ENCODE measurements around the gene ANKS3.
"Not testable (repeated sequence)": the region's sequence is repeated elsewhere in the genome, so short reads cannot be mapped to it uniquely, and the experiment has no call there.

The ANKS3 gene

DNA sequence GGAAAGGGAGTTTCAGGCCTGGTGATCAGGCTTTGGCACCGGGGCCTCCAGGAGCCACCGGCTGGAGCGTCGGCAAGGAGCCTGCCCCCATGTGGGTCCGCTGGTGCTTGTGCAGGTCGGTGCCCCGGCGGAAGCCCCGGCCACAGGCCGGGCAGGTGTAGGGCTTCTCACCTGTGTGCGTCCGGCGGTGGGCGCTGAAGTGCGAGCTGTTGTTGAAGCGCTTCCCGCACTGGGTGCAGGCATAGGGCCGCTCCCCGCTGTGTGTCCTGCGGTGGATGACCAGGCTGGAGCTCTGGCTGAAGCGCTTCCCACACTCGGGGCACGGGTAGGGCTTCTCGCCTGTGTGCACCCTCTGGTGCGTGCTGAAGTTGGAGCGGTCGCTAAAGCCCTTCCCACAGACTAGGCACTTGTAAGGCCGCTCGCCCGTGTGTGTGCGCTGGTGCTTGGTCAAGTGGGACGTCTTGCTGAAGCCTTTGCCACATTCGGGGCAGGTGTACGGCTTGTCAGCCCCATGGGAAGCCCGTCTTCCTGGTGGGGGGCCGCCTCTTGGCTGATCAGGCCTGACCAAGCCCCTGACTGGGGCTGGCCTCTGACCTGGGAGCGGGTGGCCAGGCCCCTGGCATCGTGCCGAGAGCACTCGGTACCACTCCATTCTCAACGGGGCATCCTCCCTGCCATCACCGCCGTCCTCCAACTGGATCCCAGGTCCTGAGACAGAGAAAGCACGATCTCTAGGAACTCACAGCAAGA lies 18.5 kb upstream of the ANKS3 start:
- DNase-seq = no peak

- DNase-seq = no peak
Observed at GRCh38 chr16:4750896-4751295, 16.8 kb upstream of the ANKS3 start.

GRCh38 chr16:4749700-4750257 lies 15.7 kb upstream of the ANKS3 start:
- no peak for DNase-seq

- no peak for DNase-seq
Observed at GRCh38 chr16:4748682-4749411, 14.8 kb upstream of the ANKS3 start.

- DNase-seq = no peak
Observed at GRCh38 chr16:4747906-4748681, 14.0 kb upstream of the ANKS3 start.

- no peak for DNase-seq
Observed at GRCh38 chr16:4746991-4747574, 13.0 kb upstream of the ANKS3 start.

- DNase-seq = no peak
Observed at GRCh38 chr16:4746215-4746614, 12.1 kb upstream of the ANKS3 start.

- no peak for DNase-seq
Observed at GRCh38 chr16:4745274-4745569, 11.2 kb upstream of the ANKS3 start.

- no peak for DNase-seq
Observed at GRCh38 chr16:4744555-4745273, 10.6 kb upstream of the ANKS3 start.

- no peak for DNase-seq
Observed at GRCh38 chr16:4743226-4743878, 9.3 kb upstream of the ANKS3 start.

GRCh38 chr16:4738370-4738769 lies 4.3 kb upstream of the ANKS3 start:
- DNase-seq = not testable (repeated sequence)

DNA sequence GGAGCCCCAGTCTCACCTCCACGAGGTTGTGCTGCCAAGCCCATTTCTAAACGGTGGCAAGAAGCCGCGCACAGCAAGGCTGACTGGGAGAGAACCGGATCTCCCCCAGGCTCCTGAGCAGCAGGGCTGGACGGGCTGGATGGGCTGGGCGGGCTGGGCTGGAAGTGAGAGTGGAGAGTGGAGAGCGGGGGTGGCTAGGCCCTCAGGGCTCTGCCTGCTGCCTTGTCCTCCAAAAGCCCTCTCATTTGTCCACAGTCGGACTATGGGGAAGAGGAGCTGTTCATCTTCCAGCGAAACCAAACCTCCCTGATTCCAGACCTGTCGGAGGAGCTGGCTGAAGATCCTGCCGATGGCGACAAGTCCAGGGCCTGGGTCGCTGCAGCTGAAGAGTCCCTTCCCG lies 3.5 kb upstream of the ANKS3 start:
- DNase-seq = no peak

- no peak for DNase-seq
Observed at GRCh38 chr16:4736546-4736945, 2.5 kb upstream of the ANKS3 start.

- peak; percentile 13 for DNase-seq
Observed at GRCh38 chr16:4734730-4735535, 862 bp upstream of the ANKS3 start.

DNA sequence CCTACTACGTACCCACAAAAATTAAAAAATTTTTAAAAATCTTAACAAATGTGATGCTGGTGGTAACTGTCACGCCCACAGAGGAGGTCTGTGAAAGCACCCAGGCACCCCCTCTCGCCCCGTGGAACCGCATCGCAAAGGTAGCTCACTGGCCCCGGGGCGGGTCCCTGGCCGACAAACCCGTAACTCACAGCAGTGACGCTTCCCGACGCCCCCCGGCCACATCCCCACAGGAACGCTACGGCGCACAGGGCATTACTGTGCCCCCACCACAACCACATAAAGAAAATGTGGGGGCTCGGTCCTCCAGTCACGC lies 366 bp downstream of the ANKS3 start:
- no peak for DNase-seq

DNA sequence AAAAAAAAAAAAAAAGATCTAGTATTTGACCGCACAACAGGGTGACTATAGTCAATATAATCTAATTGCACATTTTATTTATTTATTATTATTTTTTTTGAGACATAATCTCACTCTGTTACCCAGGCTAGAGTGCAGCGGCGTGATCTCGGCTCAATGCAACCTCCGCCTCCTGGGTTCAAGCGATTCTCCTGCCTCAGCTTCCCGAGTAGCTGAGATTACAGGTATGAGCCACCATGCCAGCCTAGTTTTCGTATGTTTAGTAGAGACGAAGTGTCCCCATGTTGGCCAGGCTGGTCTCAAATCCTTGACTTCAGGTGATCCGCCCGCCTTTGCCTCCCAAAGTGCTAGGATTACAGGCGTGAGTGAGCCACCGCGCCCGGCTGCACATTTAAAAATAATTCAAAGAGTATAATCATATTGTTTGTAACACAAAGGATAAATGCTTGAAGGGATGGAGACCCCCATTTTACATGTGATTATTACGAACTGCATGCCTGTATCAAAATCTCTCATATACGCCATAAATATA lies 794 bp downstream of the ANKS3 start:
- no peak for DNase-seq

- no peak for DNase-seq
Observed at GRCh38 chr16:4729876-4730275, 4.2 kb downstream of the ANKS3 start.

- DNase-seq = no peak
Observed at GRCh38 chr16:4728676-4729075, 5.4 kb downstream of the ANKS3 start.

GRCh38 chr16:4726616-4727015 lies 7.5 kb downstream of the ANKS3 start:
- no peak for DNase-seq

DNA sequence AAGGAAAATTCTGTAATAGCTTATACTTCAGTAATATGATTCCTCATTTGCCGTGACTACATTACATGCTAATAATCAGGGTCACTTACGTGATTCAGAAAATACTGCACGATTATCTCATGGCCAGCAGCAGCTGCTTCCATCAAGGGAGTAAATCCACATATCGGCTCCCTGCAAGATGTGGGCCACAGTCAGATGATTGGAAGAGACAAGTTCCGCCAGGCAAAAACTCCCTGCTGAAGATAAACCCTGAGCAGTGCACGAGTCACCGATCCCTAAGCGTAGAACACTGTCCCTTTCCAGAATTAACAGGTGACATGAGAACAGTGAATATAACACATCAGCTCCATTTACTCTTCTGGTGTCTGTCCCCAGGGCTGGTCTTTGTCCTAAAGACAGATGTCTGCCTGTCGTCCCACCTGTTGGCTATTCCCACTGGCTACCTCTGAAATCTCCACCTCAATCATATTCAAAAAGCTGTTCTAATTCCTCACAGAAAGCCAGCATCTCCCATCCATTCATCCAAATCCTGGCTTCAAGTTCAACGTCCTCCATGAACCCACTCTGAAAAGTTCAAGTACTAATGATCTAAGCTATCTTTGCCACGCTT lies 9.3 kb downstream of the ANKS3 start:
- no peak for DNase-seq

Measured in NCI-H748 treated with DMSO at 0.1 percent for 48 hours (cell line).